GM12891 (cell line): Measurements from ENCODE around the gene ZKSCAN5.

Source experiments
- POLR2A ChIP-seq: IDR thresholded peaks from 2 replicates; pipeline ENCODE4 v1.6.1; 2011; ENCODE audit warnings: low read depth, low read length, control low read depth
- POLR2AphosphoS5 ChIP-seq: IDR thresholded peaks from 2 replicates; pipeline ENCODE4 v1.6.1; 2011; ENCODE audit warnings: low read depth, low read length, control low read depth
- SPI1 ChIP-seq: IDR thresholded peaks from 2 replicates; pipeline ENCODE4 v1.6.1; 2011; ENCODE audit warnings: low read depth, low read length, control low read depth
- TAF1 ChIP-seq: IDR thresholded peaks from 2 replicates; pipeline ENCODE4 v1.6.1; 2011; ENCODE audit warnings: low read depth, low read length, control low read depth

DNA sequence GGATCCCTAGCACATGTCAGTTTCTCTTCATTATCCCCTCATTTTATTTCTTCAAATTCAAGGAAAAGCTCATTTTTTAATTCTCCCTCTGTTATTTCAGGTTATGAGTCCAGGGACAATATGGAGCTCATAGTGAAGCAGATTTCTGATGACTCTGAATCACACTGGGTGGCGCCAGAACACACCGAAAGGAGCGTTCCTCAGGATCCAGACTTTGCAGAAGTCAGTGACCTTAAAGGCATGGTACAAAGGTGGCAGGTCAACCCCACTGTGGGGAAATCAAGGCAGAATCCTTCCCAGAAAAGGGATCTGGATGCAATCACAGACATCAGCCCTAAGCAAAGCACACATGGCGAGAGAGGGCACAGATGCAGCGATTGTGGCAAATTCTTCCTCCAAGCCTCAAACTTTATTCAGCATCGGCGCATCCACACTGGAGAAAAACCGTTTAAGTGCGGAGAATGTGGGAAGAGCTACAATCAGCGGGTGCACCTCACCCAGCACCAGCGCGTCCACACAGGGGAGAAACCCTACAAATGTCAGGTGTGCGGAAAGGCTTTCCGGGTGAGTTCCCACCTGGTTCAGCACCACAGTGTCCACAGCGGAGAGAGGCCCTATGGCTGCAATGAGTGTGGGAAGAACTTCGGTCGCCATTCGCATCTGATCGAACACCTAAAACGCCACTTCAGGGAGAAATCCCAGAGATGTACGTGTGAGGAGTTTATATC, 21.4 kb downstream of the ZKSCAN5 start:
- TF ChIP-seq POLR2AphosphoS5 (no peak), SPI1 (no peak), POLR2A (no peak), TAF1 (no peak)
